ENCODE data around the gene ERI2.

Gene ERI2

DNA sequence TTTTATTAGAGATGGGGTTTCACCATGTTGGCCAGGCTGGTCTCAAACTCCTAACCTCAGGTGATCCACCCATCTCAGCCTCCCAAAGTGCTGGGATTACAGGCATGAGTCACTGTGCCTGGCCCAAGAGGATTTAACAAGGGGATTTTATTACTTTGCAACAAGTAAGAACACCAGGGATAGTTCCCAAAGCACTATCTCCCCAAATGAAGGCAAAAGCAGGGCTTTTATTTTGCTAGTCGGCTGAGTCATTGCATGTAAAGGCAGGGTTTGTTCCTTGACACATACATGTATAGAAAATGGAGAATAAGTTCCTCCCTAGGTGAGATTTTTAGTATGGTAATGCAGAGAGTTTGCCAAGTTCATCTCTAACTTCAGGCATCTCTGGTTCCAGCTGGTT lies 24.1 kb upstream of the ERI2 start:
- TF ChIP-seq ZBTB7A (IDR thresholded peaks at IDR 0.05; ENCODE audit: low read depth) (no peak), EGR1 (IDR thresholded peaks at IDR 0.05) (no peak), CEBPB (IDR thresholded peaks at IDR 0.05) (no peak), TAF1 (IDR thresholded peaks at IDR 0.05; ENCODE audit: low read depth) (no peak)

DNA sequence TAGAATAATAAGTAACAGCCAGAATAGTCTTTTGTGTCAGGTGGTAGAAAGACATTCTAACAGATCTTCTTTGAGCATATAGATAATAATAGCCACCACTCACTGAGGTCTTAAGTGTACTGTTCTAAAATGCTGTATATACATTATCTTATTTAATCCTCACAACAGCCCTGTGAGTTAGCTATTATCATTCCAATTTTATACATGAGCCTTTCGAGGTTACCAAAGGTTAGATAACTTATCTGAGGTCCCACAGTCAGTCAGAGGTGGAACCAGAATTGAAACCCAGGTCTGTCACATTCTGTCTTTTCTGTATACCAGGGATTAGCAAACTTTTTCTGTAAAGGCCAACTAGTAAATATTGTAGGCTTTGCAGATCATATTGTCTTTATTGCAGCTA lies 23.3 kb upstream of the ERI2 start:
- TF ChIP-seq TEAD4 (IDR thresholded peaks at IDR 0.05) (no peak), CEBPB (IDR thresholded peaks at IDR 0.05) (no peak), TCF12 (IDR thresholded peaks at IDR 0.05; ENCODE audit: low read depth) (no peak), YY1 (IDR thresholded peaks at IDR 0.05; ENCODE audit: low read depth) (no peak), EGR1 (IDR thresholded peaks at IDR 0.05) (no peak), RAD21 (IDR thresholded peaks at IDR 0.05; ENCODE audit: low read depth) (no peak), ZBTB7A (IDR thresholded peaks at IDR 0.05; ENCODE audit: low read depth) (no peak), FOXM1 (IDR thresholded peaks at IDR 0.05; ENCODE audit: borderline replicate concordance, low read depth) (no peak), NFIC (IDR thresholded peaks at IDR 0.05) (no peak), TAF1 (IDR thresholded peaks at IDR 0.05; ENCODE audit: low read depth) (no peak), EP300 (IDR thresholded peaks at IDR 0.05; ENCODE audit: borderline replicate concordance) (no peak), CREB1 (IDR thresholded peaks at IDR 0.05; ENCODE audit: low read depth) (no peak)
- TF ChIP-seq, protein P1, sequence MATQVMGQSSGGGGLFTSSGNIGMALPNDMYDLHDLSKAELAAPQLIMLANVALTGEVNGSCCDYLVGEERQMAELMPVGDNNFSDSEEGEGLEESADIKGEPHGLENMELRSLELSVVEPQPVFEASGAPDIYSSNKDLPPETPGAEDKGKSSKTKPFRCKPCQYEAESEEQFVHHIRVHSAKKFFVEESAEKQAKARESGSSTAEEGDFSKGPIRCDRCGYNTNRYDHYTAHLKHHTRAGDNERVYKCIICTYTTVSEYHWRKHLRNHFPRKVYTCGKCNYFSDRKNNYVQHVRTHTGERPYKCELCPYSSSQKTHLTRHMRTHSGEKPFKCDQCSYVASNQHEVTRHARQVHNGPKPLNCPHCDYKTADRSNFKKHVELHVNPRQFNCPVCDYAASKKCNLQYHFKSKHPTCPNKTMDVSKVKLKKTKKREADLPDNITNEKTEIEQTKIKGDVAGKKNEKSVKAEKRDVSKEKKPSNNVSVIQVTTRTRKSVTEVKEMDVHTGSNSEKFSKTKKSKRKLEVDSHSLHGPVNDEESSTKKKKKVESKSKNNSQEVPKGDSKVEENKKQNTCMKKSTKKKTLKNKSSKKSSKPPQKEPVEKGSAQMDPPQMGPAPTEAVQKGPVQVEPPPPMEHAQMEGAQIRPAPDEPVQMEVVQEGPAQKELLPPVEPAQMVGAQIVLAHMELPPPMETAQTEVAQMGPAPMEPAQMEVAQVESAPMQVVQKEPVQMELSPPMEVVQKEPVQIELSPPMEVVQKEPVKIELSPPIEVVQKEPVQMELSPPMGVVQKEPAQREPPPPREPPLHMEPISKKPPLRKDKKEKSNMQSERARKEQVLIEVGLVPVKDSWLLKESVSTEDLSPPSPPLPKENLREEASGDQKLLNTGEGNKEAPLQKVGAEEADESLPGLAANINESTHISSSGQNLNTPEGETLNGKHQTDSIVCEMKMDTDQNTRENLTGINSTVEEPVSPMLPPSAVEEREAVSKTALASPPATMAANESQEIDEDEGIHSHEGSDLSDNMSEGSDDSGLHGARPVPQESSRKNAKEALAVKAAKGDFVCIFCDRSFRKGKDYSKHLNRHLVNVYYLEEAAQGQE (IDR thresholded peaks at IDR 0.05; ENCODE audit: low read depth): no peak
- TF ChIP-seq, protein P2, sequence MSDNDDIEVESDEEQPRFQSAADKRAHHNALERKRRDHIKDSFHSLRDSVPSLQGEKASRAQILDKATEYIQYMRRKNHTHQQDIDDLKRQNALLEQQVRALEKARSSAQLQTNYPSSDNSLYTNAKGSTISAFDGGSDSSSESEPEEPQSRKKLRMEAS (IDR thresholded peaks at IDR 0.05): no peak
- TF ChIP-seq, protein P3, sequence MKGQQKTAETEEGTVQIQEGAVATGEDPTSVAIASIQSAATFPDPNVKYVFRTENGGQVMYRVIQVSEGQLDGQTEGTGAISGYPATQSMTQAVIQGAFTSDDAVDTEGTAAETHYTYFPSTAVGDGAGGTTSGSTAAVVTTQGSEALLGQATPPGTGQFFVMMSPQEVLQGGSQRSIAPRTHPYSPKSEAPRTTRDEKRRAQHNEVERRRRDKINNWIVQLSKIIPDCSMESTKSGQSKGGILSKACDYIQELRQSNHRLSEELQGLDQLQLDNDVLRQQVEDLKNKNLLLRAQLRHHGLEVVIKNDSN (IDR thresholded peaks at IDR 0.05): no peak

DNA sequence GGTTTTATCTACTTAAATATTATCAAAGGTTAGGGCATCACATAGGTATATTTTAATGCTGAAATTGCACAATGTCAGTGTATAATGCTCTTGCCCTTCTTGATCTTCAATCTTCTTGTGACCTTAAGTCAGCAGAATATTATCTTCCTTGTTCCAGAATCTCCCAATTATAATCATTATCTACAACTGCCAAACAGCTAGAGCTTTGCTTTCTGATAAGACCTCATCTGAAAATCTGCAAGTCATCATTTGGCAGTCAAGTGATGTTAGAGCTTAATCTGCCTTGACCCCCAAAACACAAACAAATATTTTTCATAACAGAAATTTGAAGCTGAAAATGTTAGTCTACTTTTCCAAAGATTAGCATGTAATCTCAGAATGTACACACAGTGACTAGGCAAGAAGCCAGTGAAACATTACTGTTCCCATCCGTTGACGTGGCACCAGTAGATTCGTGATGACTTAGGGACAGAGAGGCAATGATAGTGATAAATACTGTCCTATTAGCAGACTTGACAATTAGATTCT lies 19.8 kb upstream of the ERI2 start:
- TF ChIP-seq ZBTB7A (IDR thresholded peaks at IDR 0.05; ENCODE audit: low read depth) (no peak), CREB1 (IDR thresholded peaks at IDR 0.05; ENCODE audit: low read depth) (no peak), RAD21 (IDR thresholded peaks at IDR 0.05; ENCODE audit: low read depth) (no peak)
- TF ChIP-seq, protein P1 (IDR thresholded peaks at IDR 0.05; ENCODE audit: low read depth): no peak

DNA sequence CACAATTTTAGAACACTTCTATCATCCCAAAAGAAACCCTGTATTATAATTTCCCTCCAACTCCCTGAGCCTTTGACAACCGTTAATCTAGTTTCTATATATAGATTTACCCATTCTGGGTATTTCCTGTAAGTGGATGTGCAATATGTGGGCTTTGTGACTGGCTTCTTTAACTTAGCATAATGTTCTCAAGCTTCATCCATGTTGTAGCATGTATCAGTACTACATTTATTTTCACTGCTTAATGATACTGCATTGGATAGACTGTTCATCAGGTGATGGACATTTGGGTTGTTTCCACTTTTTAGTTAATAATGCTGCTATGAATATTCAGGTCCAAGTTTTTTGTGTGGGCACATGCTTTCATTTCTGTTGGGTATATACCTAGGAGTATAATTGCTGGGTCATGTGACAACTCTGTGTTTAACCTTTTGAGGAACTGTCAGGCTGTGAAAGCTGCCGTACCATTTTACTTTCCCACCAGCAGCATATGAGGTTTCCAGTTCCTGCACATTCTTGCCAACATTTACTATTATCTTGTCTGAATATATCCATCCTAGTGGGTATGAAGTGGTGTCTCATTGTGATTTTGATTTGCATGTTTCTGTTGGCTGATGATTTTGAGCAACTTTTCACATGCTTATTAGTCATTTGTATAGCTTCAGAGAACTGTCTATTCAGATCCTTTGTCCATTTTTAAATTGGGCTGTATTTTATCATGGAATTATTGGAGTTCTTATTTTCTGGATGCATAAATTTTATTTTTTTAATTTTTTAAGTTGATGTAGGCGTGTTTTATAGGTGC lies 16.5 kb upstream of the ERI2 start:
- TF ChIP-seq CEBPB (IDR thresholded peaks at IDR 0.05) (no peak), TEAD4 (IDR thresholded peaks at IDR 0.05) (no peak), ZBTB7A (IDR thresholded peaks at IDR 0.05; ENCODE audit: low read depth) (no peak), NFIC (IDR thresholded peaks at IDR 0.05) (no peak), EGR1 (IDR thresholded peaks at IDR 0.05) (no peak), RAD21 (IDR thresholded peaks at IDR 0.05; ENCODE audit: low read depth) (no peak), TAF1 (IDR thresholded peaks at IDR 0.05; ENCODE audit: low read depth) (no peak), FOXM1 (IDR thresholded peaks at IDR 0.05; ENCODE audit: borderline replicate concordance, low read depth) (no peak), CREB1 (IDR thresholded peaks at IDR 0.05; ENCODE audit: low read depth) (no peak), EP300 (IDR thresholded peaks at IDR 0.05; ENCODE audit: borderline replicate concordance) (no peak)
- TF ChIP-seq, protein P3 (IDR thresholded peaks at IDR 0.05): no peak
- TF ChIP-seq, protein P1 (IDR thresholded peaks at IDR 0.05; ENCODE audit: low read depth): no peak
- TF ChIP-seq, protein P2 (IDR thresholded peaks at IDR 0.05): no peak
